Non-pigmented ciliary epithelial cell (primary cell): ENCODE measurements around the gene IQCE.

Source experiments
- DNase-seq: peaks from one replicate; pipeline ENCODE4 v3.0.0-alpha.2; 2010; ENCODE audit warnings: low read depth

The IQCE gene

DNA sequence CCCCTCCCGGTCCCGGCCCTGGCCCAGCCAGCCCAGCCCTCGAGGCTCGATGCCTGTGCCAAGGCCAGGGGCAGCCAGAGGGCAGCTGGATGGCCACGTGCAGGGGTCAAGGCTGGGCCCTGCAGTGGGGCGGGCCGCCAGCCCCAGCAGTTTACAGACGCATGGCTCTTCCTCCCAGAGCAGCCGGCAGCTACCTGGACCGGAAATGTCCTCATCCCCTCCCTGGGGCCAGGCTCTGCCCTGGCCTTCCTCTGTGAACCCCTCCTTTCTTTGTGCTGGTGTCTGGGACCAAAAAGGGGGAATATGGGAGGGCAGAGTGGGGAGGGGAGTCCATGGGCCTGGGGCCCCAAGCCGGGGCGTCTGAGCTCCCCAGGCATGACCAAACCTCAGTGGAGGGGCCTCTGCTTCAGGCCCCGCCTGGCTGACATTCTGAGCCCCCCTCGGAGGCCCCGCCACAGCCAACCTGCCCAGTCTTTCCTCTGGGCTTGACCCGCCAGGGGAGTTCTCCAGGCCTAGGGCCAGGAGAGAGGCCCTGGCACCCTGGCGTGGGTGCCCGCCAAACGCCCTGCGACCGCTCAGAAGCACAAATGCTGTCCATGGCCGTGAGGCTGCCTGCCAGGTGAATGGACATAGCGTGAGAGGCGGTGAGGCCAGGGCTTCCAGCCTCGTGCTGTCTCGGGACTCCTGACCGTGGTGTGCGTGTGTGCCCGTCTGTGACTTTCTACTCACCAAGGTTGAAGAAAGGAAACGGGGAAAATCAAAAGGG is 104.5 kb downstream of the IQCE start:
- no peak for DNase-seq

DNA sequence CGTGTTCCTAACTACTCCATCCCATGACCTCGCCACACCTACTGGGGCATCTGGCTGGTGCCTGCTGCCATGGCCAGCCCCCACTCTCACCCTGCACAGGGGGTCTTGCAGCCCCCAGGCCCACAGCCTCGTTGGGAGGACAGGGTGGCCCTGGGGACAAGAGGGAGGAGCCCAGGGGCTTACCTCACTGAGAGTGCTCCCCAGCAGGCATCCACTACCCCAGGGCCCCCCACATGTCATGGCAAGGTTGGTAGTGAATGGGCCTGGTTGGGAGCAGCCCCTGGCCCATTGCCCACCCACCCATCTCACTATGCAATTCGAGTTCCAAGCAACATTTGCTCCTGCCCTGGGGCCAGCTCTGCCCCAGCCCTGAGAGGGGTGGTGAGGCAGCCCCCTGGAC is 105.2 kb downstream of the IQCE start:
- DNase-seq = no peak
